Liver (tissue), 9 donors: Measurements from ENCODE around the gene HMMR. TPM values are rescaled to one million over a fixed set of nuclear protein-coding genes. Genes with fewer than 3 reads are reported as not detected.
"Not testable (repeated sequence)": the region's sequence is repeated elsewhere in the genome, so short reads cannot be mapped to it uniquely, and the experiment has no call there.

Experiments used
- DNase-seq: peaks from one replicate; pipeline ENCODE4 v3.0.0-alpha.2; 2017; ENCODE audit warnings: low spot score
- H3K27ac ChIP-seq, 2 donors: one replicate each; pipeline ENCODE4 v1.7.0; 2013; ENCODE audit warnings: inconsistent platforms in 2 of 2, low read length in 2 of 2, control low read depth in 1 of 2, low read depth in 1 of 2, mild to moderate bottlenecking in 1 of 2
- H3K27me3 ChIP-seq, 4 donors: one replicate each; pipeline versions ENCODE4 v1.6.1 to v1.7.0; 2013; ENCODE audit warnings: low read length in 3 of 4, inconsistent platforms in 1 of 4, mild to moderate bottlenecking in 1 of 4, moderate library complexity in 1 of 4; ENCODE audit not compliant: control insufficient read depth in 4 of 4, insufficient read depth in 4 of 4
- H3K36me3 ChIP-seq, 4 donors: one replicate each; pipeline versions ENCODE4 v1.6.1 to v1.7.0; 2013; ENCODE audit warnings: low read length in 3 of 4, mild to moderate bottlenecking in 3 of 4, low read depth in 1 of 4, moderate library complexity in 1 of 4; ENCODE audit not compliant: control insufficient read depth in 4 of 4, insufficient read depth in 3 of 4
- H3K4me1 ChIP-seq, 4 donors: one replicate each; pipeline versions ENCODE4 v1.6.1 to v1.7.0; 2013; ENCODE audit warnings: low read length in 3 of 4, mild to moderate bottlenecking in 3 of 4, moderate library complexity in 1 of 4; ENCODE audit not compliant: control insufficient read depth in 4 of 4, insufficient read depth in 4 of 4
- H3K4me3 ChIP-seq, 3 donors: one replicate each; pipeline versions ENCODE4 v1.6.1 to v1.7.0; 2013; ENCODE audit warnings: low read length in 3 of 3, control low read depth in 1 of 3, low read depth in 1 of 3, mild to moderate bottlenecking in 1 of 3
- H3K9ac ChIP-seq, 2 donors: one replicate each; pipeline ENCODE4 v1.7.0; 2013; ENCODE audit warnings: low read length in 2 of 2, mild to moderate bottlenecking in 2 of 2, moderate library complexity in 2 of 2, control low read depth in 1 of 2, low read depth in 1 of 2
- H3K9me3 ChIP-seq, 4 donors: one replicate each; pipeline versions ENCODE4 v1.6.1 to v1.7.0; 2013; ENCODE audit warnings: low read length in 3 of 4; ENCODE audit not compliant: control insufficient read depth in 4 of 4
- CTCF ChIP-seq: fragments of 150-350 bp; IDR thresholded peaks from 2 replicates; pipeline ENCODE4 v1.5.1; 2017; ENCODE audit warnings: improper control_type of control experiment, low read depth, low read length; ENCODE audit not compliant: missing input control
- EGR1 ChIP-seq, 2 donors: IDR thresholded peaks; 2 replicates each; pipeline ENCODE4 v1.6.1; 2016 to 2018; ENCODE audit warnings: antibody characterized with exemption in 2 of 2, low read depth in 2 of 2
- FOXA1 ChIP-seq: IDR thresholded peaks from 2 replicates; pipeline ENCODE4 v1.6.1; 2016; ENCODE audit warnings: antibody characterized with exemption
- FOXA2 ChIP-seq: IDR thresholded peaks from 2 replicates; pipeline ENCODE4 v1.6.1; 2016; ENCODE audit warnings: antibody characterized with exemption
- GABPA ChIP-seq, 2 donors: IDR thresholded peaks in 1 of 2; conservative IDR thresholded peaks in 1 of 2; 2 replicates each; pipeline ENCODE4 v1.6.1; 2016; ENCODE audit warnings: antibody characterized with exemption in 2 of 2, mild to moderate bottlenecking in 1 of 2, moderate library complexity in 1 of 2
- HNF4G ChIP-seq: IDR thresholded peaks from 2 replicates; pipeline ENCODE4 v1.6.1; 2016; ENCODE audit warnings: antibody characterized with exemption
- JUND ChIP-seq, 2 donors: IDR thresholded peaks; 2 replicates each; pipeline ENCODE4 v1.6.1; 2016; ENCODE audit warnings: antibody characterized with exemption in 2 of 2
- NR2F2 ChIP-seq: IDR thresholded peaks from 2 replicates; pipeline ENCODE4 v1.6.1; 2016; ENCODE audit warnings: antibody characterized with exemption
- RXRA ChIP-seq, 2 donors: IDR thresholded peaks; 2 replicates each; pipeline ENCODE4 v1.6.1; 2017 to 2018; ENCODE audit warnings: antibody characterized with exemption in 2 of 2, mild to moderate bottlenecking in 1 of 2
- SP1 ChIP-seq: IDR thresholded peaks from 2 replicates; pipeline ENCODE4 v1.6.1; 2018; ENCODE audit warnings: antibody characterized with exemption, mild to moderate bottlenecking
- TAF1 ChIP-seq: conservative IDR thresholded peaks from 2 replicates; pipeline ENCODE4 v1.6.1; 2016; ENCODE audit warnings: antibody characterized with exemption, mild to moderate bottlenecking
- ZBTB33 ChIP-seq: IDR thresholded peaks from 2 replicates; pipeline ENCODE4 v1.6.1; 2016; ENCODE audit warnings: antibody characterized with exemption
- WGBS: extraction: QIAGEN DNeasy Blood & Tissue Kit; methylation state at CpG from one replicate; pipeline ENCODE4 v1.1.7; 2013; 5-methylcytosine and 5-hydroxymethylcytosine counted together
- polyA plus RNA-seq, 2 donors: library from polyadenylated mRNA; stranded (reverse) in 1 of 2; unstranded in 1 of 2; fragments of 200-250 nt in 1 of 2; fragments of >200 nt in 1 of 2; fragmentation: Nextera tagmentation in 1 of 2; extraction: Ambion mirVana in 1 of 2; gene quantifications; one replicate each; pipeline versions ENCODE4 v1.2.1 to v1.2.3, GENCODE V29; 2013 to 2015
- total RNA-seq, 2 donors: library from RNA; depleted of rRNA; stranded (reverse); fragments of >200 nt; gene quantifications; one replicate each; pipeline ENCODE4 v1.2.3, GENCODE V29; 2014
- TF ChIP-seq, protein P1 (sequence below): IDR thresholded peaks from 2 replicates; pipeline ENCODE4 v1.6.1; 2016; ENCODE audit warnings: antibody characterized with exemption, mild to moderate bottlenecking
- TF ChIP-seq, protein P2 (sequence below): IDR thresholded peaks from 2 replicates; pipeline ENCODE4 v1.6.1; 2016; ENCODE audit warnings: antibody characterized with exemption
- donor health status: healthy.
- donor health status: healthy.
- donor health status: healthy.
- donor health status: healthy.
- donor health status: healthy.

The HMMR gene
- total and polyA plus RNA-seq, 4 donors, result 0.33 to 48.5 (median 2.3) TPM

DNA sequence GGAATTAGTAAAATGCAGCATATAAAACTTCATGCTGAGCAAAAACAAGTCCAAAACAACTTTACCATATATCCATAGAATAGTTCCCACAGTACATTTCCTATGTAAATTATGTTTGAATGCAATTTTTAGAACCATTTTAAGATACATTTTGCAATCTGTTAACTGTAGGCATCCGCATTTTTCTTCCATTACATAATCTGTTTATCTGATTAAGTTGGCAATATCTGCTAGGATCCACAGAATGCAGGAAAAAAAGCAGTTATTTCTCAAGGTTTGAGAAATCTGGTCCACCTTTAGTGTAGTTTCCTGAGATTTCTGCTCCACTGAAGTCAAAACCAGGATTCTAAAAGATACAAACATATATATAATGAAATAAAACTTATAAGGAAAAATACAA, 6.7 kb upstream of the HMMR start (continued):
- TF ChIP-seq, protein P1, sequence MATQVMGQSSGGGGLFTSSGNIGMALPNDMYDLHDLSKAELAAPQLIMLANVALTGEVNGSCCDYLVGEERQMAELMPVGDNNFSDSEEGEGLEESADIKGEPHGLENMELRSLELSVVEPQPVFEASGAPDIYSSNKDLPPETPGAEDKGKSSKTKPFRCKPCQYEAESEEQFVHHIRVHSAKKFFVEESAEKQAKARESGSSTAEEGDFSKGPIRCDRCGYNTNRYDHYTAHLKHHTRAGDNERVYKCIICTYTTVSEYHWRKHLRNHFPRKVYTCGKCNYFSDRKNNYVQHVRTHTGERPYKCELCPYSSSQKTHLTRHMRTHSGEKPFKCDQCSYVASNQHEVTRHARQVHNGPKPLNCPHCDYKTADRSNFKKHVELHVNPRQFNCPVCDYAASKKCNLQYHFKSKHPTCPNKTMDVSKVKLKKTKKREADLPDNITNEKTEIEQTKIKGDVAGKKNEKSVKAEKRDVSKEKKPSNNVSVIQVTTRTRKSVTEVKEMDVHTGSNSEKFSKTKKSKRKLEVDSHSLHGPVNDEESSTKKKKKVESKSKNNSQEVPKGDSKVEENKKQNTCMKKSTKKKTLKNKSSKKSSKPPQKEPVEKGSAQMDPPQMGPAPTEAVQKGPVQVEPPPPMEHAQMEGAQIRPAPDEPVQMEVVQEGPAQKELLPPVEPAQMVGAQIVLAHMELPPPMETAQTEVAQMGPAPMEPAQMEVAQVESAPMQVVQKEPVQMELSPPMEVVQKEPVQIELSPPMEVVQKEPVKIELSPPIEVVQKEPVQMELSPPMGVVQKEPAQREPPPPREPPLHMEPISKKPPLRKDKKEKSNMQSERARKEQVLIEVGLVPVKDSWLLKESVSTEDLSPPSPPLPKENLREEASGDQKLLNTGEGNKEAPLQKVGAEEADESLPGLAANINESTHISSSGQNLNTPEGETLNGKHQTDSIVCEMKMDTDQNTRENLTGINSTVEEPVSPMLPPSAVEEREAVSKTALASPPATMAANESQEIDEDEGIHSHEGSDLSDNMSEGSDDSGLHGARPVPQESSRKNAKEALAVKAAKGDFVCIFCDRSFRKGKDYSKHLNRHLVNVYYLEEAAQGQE, result no peak
- no peak for TF ChIP-seq RXRA (IDR thresholded peaks at IDR 0.05)
- no peak for TF ChIP-seq FOXA2

GRCh38 chr5:163455406-163455805, 5.0 kb upstream of the HMMR start:
- H3K4me3 ChIP-seq, H3K9ac ChIP-seq, H3K9me3 ChIP-seq, H3K27me3 ChIP-seq, DNase-seq, H3K27ac ChIP-seq: not testable (repeated sequence)
- Histone ChIP-seq H3K4me1 (peaks cover 8 to 14% (median 10%) of the 10 kb centered on the region in 4 donors), H3K36me3 (peaks cover 0 to 18% (median 8%) of the 10 kb centered on the region in 4 donors)
- WGBS, result 97% methylated on average over 17 of the region's 17 CpGs

GRCh38 chr5:163456029-163456589, 4.3 kb upstream of the HMMR start:
- no peaks in the 10 kb centered on the region for H3K27me3 ChIP-seq
- no peaks in the 10 kb centered on the region for H3K9me3 ChIP-seq
- H3K36me3 ChIP-seq, result peaks cover 0 to 14% (median 5%) of the 10 kb centered on the region in 4 donors
- TF ChIP-seq HNF4G (no peak), NR2F2 (no peak), SP1 (no peak), FOXA2 (no peak), ZBTB33 (no peak), GABPA (IDR thresholded peaks at IDR 0.05 in 1 of 2, conservative IDR thresholded peaks at IDR 0.05 in 1 of 2) (no peak), FOXA1 (no peak), CTCF (no peak), JUND (IDR thresholded peaks at IDR 0.05) (no peak), EGR1 (IDR thresholded peaks at IDR 0.05; ENCODE audit: low read depth in 2 of 2) (no peak), TAF1 (no peak), RXRA (IDR thresholded peaks at IDR 0.05) (no peak)
- TF ChIP-seq, protein P1, result no peak
- TF ChIP-seq, protein P2, sequence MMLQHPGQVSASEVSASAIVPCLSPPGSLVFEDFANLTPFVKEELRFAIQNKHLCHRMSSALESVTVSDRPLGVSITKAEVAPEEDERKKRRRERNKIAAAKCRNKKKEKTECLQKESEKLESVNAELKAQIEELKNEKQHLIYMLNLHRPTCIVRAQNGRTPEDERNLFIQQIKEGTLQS, result no peak
- H3K4me3 ChIP-seq, result no peak overlapping the region
- no peak for DNase-seq
- H3K9ac ChIP-seq, result no peak overlapping the region
- peaks cover 9 to 21% (median 17%) of the 10 kb centered on the region in 4 donors for H3K4me1 ChIP-seq
- H3K27ac ChIP-seq, result no peak overlapping the region
- 94% methylated on average over 2 of the region's 2 CpGs for WGBS
